ENCODE results near the gene SLIRP. TPM values are rescaled to one million over a fixed set of nuclear protein-coding genes. Genes with fewer than 3 reads are reported as not detected.

SLIRP gene
- total and polyA plus RNA-seq, 11 donors = 112 to 872 (median 222) TPM

- WGBS, 4 donors = 79 to 90% (median 87%) methylated on average over 7 of the region's 7 CpGs
- peak in 3 of 4 donors; percentile 22 to 35 (median 23) for ATAC-seq
- TF ChIP-seq POLR2A (IDR thresholded peaks at IDR 0.05) = no peak
- TF ChIP-seq CTCF (IDR thresholded peaks at IDR 0.05) = no peak
- Histone ChIP-seq H3K4me3 (no peak overlapping the region), H3K27ac (peak overlapping the region in 7 of 12 donors; percentile 2 to 61 (median 45)), H3K9me3 (no peaks in the 10 kb centered on the region), H3K4me1 (peaks cover 0 to 11% (median 7%) of the 10 kb centered on the region in 12 donors), H3K27me3 (no peaks in the 10 kb centered on the region), H3K36me3 (peaks cover 0 to 74% (median 61%) of the 10 kb centered on the region in 9 donors)
- intact Hi-C loops (cut with DNase I) = no loop called here
- DNase-seq = no peak
Measured at GRCh38 chr14:77681196-77682157, 26.4 kb upstream of the SLIRP start.

DNA sequence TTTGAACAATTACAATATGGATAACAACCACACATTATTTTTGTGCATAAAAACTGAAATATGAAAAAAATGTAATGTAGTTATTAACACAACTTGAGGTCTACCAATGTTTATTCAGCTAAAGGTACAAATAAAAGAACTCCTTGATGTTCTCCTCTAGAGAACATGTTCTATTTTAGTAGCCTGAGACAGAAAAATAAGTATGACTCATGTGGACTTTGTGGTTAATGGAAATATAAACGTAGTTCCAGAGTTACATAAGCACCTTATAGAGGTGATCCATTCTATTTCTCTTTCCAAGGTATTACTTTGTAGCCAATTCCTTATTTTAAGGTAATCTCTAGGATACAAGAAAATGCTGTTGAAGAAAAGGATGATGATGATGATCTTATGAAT lies 25.7 kb upstream of the SLIRP start:
- no peak for DNase-seq
- Histone ChIP-seq H3K27ac (peak overlapping the region in 7 of 12 donors; percentile 2 to 61 (median 45)), H3K9me3 (no peaks in the 10 kb centered on the region), H3K27me3 (no peaks in the 10 kb centered on the region), H3K4me1 (peaks cover 0 to 11% (median 7%) of the 10 kb centered on the region in 12 donors), H3K36me3 (peaks cover 0 to 74% (median 61%) of the 10 kb centered on the region in 9 donors), H3K4me3 (no peak overlapping the region)
- 33 to 45% (median 37%) methylated on average over 1 of the region's 1 CpG for WGBS, 4 donors
- TF ChIP-seq CTCF (IDR thresholded peaks at IDR 0.05) (no peak), POLR2A (IDR thresholded peaks at IDR 0.05) (no peak)
- peak; percentile 45 to 82 (median 66) for ATAC-seq
- intact Hi-C loops (cut with DNase I) = no loop called here

GRCh38 chr14:77691259-77691658 lies 16.6 kb upstream of the SLIRP start:
- TF ChIP-seq CTCF (IDR thresholded peaks at IDR 0.05) (no peak), POLR2A (IDR thresholded peaks at IDR 0.05) (no peak)
- intact Hi-C loops (cut with DNase I) = no loop called here
- Histone ChIP-seq H3K4me3 (no peak overlapping the region), H3K27me3 (no peaks in the 10 kb centered on the region), H3K36me3 (peaks cover 0 to 99% (median 74%) of the 10 kb centered on the region in 9 donors), H3K27ac (peak overlapping the region in 7 of 12 donors; percentile 10 to 72 (median 50)), H3K4me1 (peaks cover 0 to 4% (median 0%) of the 10 kb centered on the region in 12 donors), H3K9me3 (no peaks in the 10 kb centered on the region)
- 66 to 82% (median 75%) methylated on average over 2 of the region's 2 CpGs for WGBS, 4 donors
- DNase-seq (peak in 4 of 5 donors; percentile 39 to 77 (median 62)), ATAC-seq (peak; percentile 88 to 95 (median 92))

GRCh38 chr14:77707355-77707723 lies 564 bp upstream of the SLIRP start:
- H3K4me3 ChIP-seq = peak overlapping the region; percentile 61 to 97 (median 91)
- DNase-seq (peak in 1 of 5 donors; percentile 13), ATAC-seq (peak; percentile 43 to 72 (median 56))
- H3K4me1 ChIP-seq = peaks cover 0 to 37% (median 27%) of the 10 kb centered on the region in 12 donors
- H3K36me3 ChIP-seq = peaks cover 0 to 57% (median 53%) of the 10 kb centered on the region in 9 donors
- H3K27me3 ChIP-seq = no peaks in the 10 kb centered on the region
- TF ChIP-seq POLR2A (IDR thresholded peaks at IDR 0.05) (no peak), CTCF (IDR thresholded peaks at IDR 0.05) (peak in 9 of 12 donors; percentile 6 to 46 (median 22))
- peak overlapping the region in 11 of 12 donors; percentile 64 to 82 (median 71) for H3K27ac ChIP-seq
- intact Hi-C loops (cut with DNase I) = loop anchor here (2.0 to 10.0 kb wide), 7 partner anchors 50 to 253 kb away; partner anchors contain the start of genes AHSA1 (in 5 of the 10) and VIPAS39 (in 4 of the 10)
- 0 to 1% (median 1%) methylated on average over 14 of the region's 14 CpGs for WGBS, 4 donors
- H3K9me3 ChIP-seq = no peaks in the 10 kb centered on the region
